Activated CD8-positive, alpha-beta memory T cell treated with anti-CD3 and anti-CD28 coated beads, Interleukin-2, amount 10 ng/mL, durations not matched to agents 7 days and 5 days (primary cell): Measurements from ENCODE around the gene CD3G. TPM values are rescaled to one million over a fixed set of nuclear protein-coding genes. Genes with fewer than 3 reads are reported as not detected.
"Not testable (repeated sequence)": the region's sequence is repeated elsewhere in the genome, so short reads cannot be mapped to it uniquely, and the experiment has no call there.

Experiments
- ATAC-seq: fragments of 150-1000 bp; cut with Tn5 transposase; one replicate; pipeline ENCODE4 v1.10.0; 2021; ENCODE audit warnings: moderate library complexity
- CTCF ChIA-PET: fragments of 350-600 bp; sonication (Branson Sonifier 250); formaldehyde crosslinking; loops from one replicate; lab custom pipeline; 2021; ENCODE audit warnings: antibody characterized with exemption; lab: Charles Lee
- DNase-seq: peaks from one replicate; pipeline ENCODE4 v3.0.0-alpha.2; 2020
- H3K27ac Mint-ChIP-seq: one replicate; pipeline ENCODE4 v1.8.0; 2021; ENCODE audit warnings: mild to moderate bottlenecking, mixed read lengths
- H3K27me3 Mint-ChIP-seq: one replicate; pipeline ENCODE4 v1.8.0; 2021; ENCODE audit warnings: mixed read lengths
- H3K36me3 Mint-ChIP-seq: one replicate; pipeline ENCODE4 v1.8.0; 2021; ENCODE audit warnings: mild to moderate bottlenecking, mixed read lengths
- H3K4me1 Mint-ChIP-seq: one replicate; pipeline ENCODE4 v1.8.0; 2021; ENCODE audit warnings: mixed read lengths
- H3K4me3 Mint-ChIP-seq: one replicate; pipeline ENCODE4 v1.8.0; 2021; ENCODE audit warnings: mild to moderate bottlenecking, moderate library complexity, mixed read lengths
- H3K9me3 Mint-ChIP-seq: one replicate; pipeline ENCODE4 v1.8.0; 2022; ENCODE audit warnings: low read depth, mixed read lengths
- total RNA-seq, 2 experiments: library from RNA; stranded (reverse); gene quantifications; one replicate each; pipeline ENCODE4 v1.2.3, GENCODE V29; 2021

Gene CD3G
- total RNA-seq, 2 experiments from 2014 or later, result 192 to 218 TPM

DNA sequence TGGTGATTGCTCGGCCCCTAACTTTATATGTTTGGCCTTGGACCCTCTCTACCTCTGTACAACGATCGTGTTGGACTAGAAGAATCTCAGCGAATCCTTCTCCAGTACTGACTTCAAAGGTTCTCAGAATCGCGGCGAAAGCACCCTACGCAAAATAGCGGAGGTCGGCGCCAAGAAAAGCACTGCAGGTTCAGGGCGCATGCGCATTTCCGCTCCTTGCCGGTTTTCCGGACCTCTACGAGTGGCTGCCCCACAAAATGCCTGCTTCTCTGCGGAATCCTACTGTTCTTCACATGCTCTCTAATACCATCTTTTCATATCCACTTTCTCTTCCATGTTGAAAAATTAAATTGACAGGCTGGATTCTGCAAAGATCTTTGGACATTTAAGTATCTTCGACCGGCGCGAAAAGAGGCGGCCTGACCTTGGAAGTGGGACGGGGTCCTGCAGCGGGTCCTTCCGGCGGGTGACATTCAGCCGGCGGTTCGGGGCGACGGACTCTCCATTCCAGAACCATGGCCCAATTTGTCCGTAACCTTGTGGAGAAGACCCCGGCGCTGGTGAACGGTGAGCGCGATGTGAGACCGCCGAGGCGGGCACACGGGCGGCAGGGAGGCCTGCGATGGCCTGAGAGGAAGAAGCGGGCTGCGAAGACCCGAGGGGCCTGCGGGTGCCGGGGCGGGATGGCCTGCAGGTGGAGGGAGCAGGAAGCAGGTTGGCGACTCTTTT, 57.2 kb downstream of the CD3G start, which contains the start of gene ATP5MG:
Gene ATP5MG (plus strand): TSS at position 456 of the 729 bp plus-strand sequence. CDS start 60 bp downstream, at position 516.
- peak; percentile 96 for DNase-seq
- Mint-ChIP-seq H3K36me3 (peaks cover 35% of the 10 kb centered on the region), H3K4me3 (peak within 1 kb of the TSS; percentile 93), H3K27ac (peak within 1 kb of the TSS; percentile 99), H3K9me3 (no peaks in the 10 kb centered on the region), H3K4me1 (peaks cover 78% of the 10 kb centered on the region), H3K27me3 (no peaks in the 10 kb centered on the region)
- CTCF ChIA-PET, result interaction anchor here (0.8 to 2.2 kb wide), 9 partner anchors 11 to 171 kb away, joined by 3 to 8 read pairs (median 3); partner anchors contain the start of genes ARCN1 and UBE4A
- ATAC-seq, result peak; percentile 59

- Mint-ChIP-seq H3K4me3 (peak overlapping the region; percentile 93), H3K27ac (peak overlapping the region; percentile 99), H3K27me3 (no peaks in the 10 kb centered on the region), H3K4me1 (peaks cover 79% of the 10 kb centered on the region), H3K9me3 (no peaks in the 10 kb centered on the region), H3K36me3 (peaks cover 35% of the 10 kb centered on the region)
- no peak for ATAC-seq
- no peak for DNase-seq
- CTCF ChIA-PET, result interaction anchor here (0.7 to 2.2 kb wide), 15 partner anchors 10 to 203 kb away, joined by 3 to 10 read pairs (median 3); partner anchors contain the start of genes ARCN1, KMT2A and UBE4A
These were observed 57.9 kb downstream of the CD3G start for GRCh38 chr11:118401880-118402590.

- H3K27ac Mint-ChIP-seq, result peak overlapping the region; percentile 99
- CTCF ChIA-PET, result interaction anchor here (0.7 to 2.2 kb wide), 15 partner anchors 14 to 204 kb away, joined by 3 to 10 read pairs (median 3); partner anchors contain the start of genes ARCN1, KMT2A and UBE4A
- H3K36me3 Mint-ChIP-seq, result peaks cover 35% of the 10 kb centered on the region
- ATAC-seq, H3K9me3 Mint-ChIP-seq, DNase-seq, H3K27me3 Mint-ChIP-seq: not testable (repeated sequence)
- peaks cover 74% of the 10 kb centered on the region for H3K4me1 Mint-ChIP-seq
- H3K4me3 Mint-ChIP-seq, result peak overlapping the region; percentile 93
These were observed 58.5 kb downstream of the CD3G start for GRCh38 chr11:118402594-118402993.

Other genes starting within 250 kb of the CD3G start
- under 1 TPM in 1 of 2 experiments, not detected in 1; 0.54 TPM for gene SCN4B, start 191.5 kb upstream of the CD3G start, total RNA-seq
- gene SCN2B, start 167.7 kb upstream of the CD3G start, total RNA-seq, result not detected
- 100 to 1,000 TPM; 139 to 142 TPM for gene JAML, start 119.3 kb upstream of the CD3G start, total RNA-seq
- 10 to 100 TPM; 20.4 to 28.4 TPM for gene MPZL3, start 92.0 kb upstream of the CD3G start, total RNA-seq
- gene MPZL2, start 80.0 kb upstream of the CD3G start, total RNA-seq, result 1 to 10 TPM; 3.0 to 3.2 TPM
- gene CD3E, start 39.6 kb upstream of the CD3G start, total RNA-seq, result 100 to 1,000 TPM; 526 to 535 TPM
- 100 to 1,000 TPM; 428 to 526 TPM for gene CD3D, start 1.6 kb upstream of the CD3G start, total RNA-seq
- gene UBE4A, start 15.3 kb downstream of the CD3G start, total RNA-seq, result 10 to 100 TPM; 43.4 to 47.8 TPM
- gene ATP5MG, start 57.3 kb downstream of the CD3G start, total RNA-seq, result 100 to 1,000 TPM; 278 to 295 TPM
- gene KMT2A, start 92.1 kb downstream of the CD3G start, total RNA-seq, result 100 to 1,000 TPM; 116 to 125 TPM
- gene TTC36, start 183.1 kb downstream of the CD3G start, total RNA-seq, result under 1 TPM; 0.66 to 0.82 TPM
- gene TMEM25, start 186.8 kb downstream of the CD3G start, total RNA-seq, result 1 to 10 TPM; 8.4 to 8.6 TPM
- 10 to 100 TPM; 10.4 to 13.1 TPM for gene IFT46, start 221.6 kb downstream of the CD3G start, total RNA-seq
- gene ARCN1, start 228.1 kb downstream of the CD3G start, total RNA-seq, result 100 to 1,000 TPM in 1 of 2 experiments, 10 to 100 TPM in 1; 98.9 to 130 TPM